ENCODE data around the gene HES1.

Gene HES1

GRCh38 chr3:194136519-194137007 lies 615 bp downstream of the HES1 start:
- Histone ChIP-seq H3K4me3 (ENCODE audit: low read length) (peak overlapping the region; percentile 77), H3K9me3 (ENCODE audit: insufficient read depth, low read length) (no peaks in the 10 kb centered on the region), H3K79me2 (ENCODE audit: low read length) (no peaks in the 10 kb centered on the region), H3K27ac (ENCODE audit: low read length) (no peak overlapping the region; the same call in 1 of the 2 replicates), H4K20me1 (ENCODE audit: insufficient read depth, low read length) (no peaks in the 10 kb centered on the region), H3K4me1 (ENCODE audit: low read length) (peaks cover 36% of the 10 kb centered on the region), H3K27me3 (ENCODE audit: low read depth, low read length) (peaks cover 46% of the 10 kb centered on the region), H3K9ac (ENCODE audit: low read length) (peak overlapping the region; percentile 52), H3K4me2 (ENCODE audit: low read length) (peak overlapping the region; percentile 97), H2AFZ (ENCODE audit: low read depth, low read length) (peak overlapping the region; percentile 59), H3K36me3 (replicated peaks; ENCODE audit: low read depth, low read length) (no peaks in the 10 kb centered on the region)
- TF ChIP-seq EZH2phosphoT487 (IDR thresholded peaks at IDR 0.05; ENCODE audit: low read depth) (no peak), CTCF (IDR thresholded peaks at IDR 0.05; ENCODE audit: low read depth, low read length) (no peak)

GRCh38 chr3:194137008-194137505 lies 1.1 kb downstream of the HES1 start:
- Histone ChIP-seq H3K4me2 (ENCODE audit: low read length) (peak overlapping the region; percentile 97), H4K20me1 (ENCODE audit: insufficient read depth, low read length) (no peaks in the 10 kb centered on the region), H3K9ac (ENCODE audit: low read length) (peak overlapping the region; percentile 52), H2AFZ (ENCODE audit: low read depth, low read length) (peak overlapping the region; percentile 59), H3K4me1 (ENCODE audit: low read length) (peaks cover 41% of the 10 kb centered on the region), H3K4me3 (ENCODE audit: low read length) (peak overlapping the region; percentile 77), H3K36me3 (replicated peaks; ENCODE audit: low read depth, low read length) (no peaks in the 10 kb centered on the region), H3K27ac (ENCODE audit: low read length) (no peak overlapping the region; the same call in 1 of the 2 replicates), H3K79me2 (ENCODE audit: low read length) (no peaks in the 10 kb centered on the region), H3K27me3 (ENCODE audit: low read depth, low read length) (peaks cover 43% of the 10 kb centered on the region), H3K9me3 (ENCODE audit: insufficient read depth, low read length) (no peaks in the 10 kb centered on the region)
- TF ChIP-seq EZH2phosphoT487 (IDR thresholded peaks at IDR 0.05; ENCODE audit: low read depth) (no peak), CTCF (IDR thresholded peaks at IDR 0.05; ENCODE audit: low read depth, low read length) (no peak)

GRCh38 chr3:194137506-194138474 lies 1.8 kb downstream of the HES1 start:
- H3K4me2 ChIP-seq (ENCODE audit: low read length) = peak overlapping the region; percentile 97
- peak overlapping the region; percentile 52 for H3K9ac ChIP-seq (ENCODE audit: low read length)
- H3K36me3 ChIP-seq (replicated peaks; ENCODE audit: low read depth, low read length) = no peaks in the 10 kb centered on the region
- no peaks in the 10 kb centered on the region for H3K79me2 ChIP-seq (ENCODE audit: low read length)
- H3K27ac ChIP-seq (ENCODE audit: low read length) = no peak overlapping the region; the same call in 1 of the 2 replicates
- H3K9me3 ChIP-seq (ENCODE audit: insufficient read depth, low read length) = no peaks in the 10 kb centered on the region
- H4K20me1 ChIP-seq (ENCODE audit: insufficient read depth, low read length) = no peaks in the 10 kb centered on the region
- TF ChIP-seq EZH2phosphoT487 (IDR thresholded peaks at IDR 0.05; ENCODE audit: low read depth) = no peak
- TF ChIP-seq CTCF (IDR thresholded peaks at IDR 0.05; ENCODE audit: low read depth, low read length) = peak; percentile 53
- peaks cover 39% of the 10 kb centered on the region for H3K27me3 ChIP-seq (ENCODE audit: low read depth, low read length)
- H3K4me3 ChIP-seq (ENCODE audit: low read length) = peak overlapping the region; percentile 77
- peaks cover 41% of the 10 kb centered on the region for H3K4me1 ChIP-seq (ENCODE audit: low read length)
- peak overlapping the region; percentile 59; the same call in 1 of the 2 replicates for H2AFZ ChIP-seq (ENCODE audit: low read depth, low read length)

- H3K9ac ChIP-seq (ENCODE audit: low read length) = no peak overlapping the region
- no peak overlapping the region for H3K4me2 ChIP-seq (ENCODE audit: low read length)
These were observed 2.8 kb downstream of the HES1 start for GRCh38 chr3:194138732-194139070.

More at GRCh38 chr3:194138732-194139070, 2.8 kb downstream of the HES1 start:
- H2AFZ ChIP-seq (ENCODE audit: low read depth, low read length) = no peak overlapping the region
- H3K4me1 ChIP-seq (ENCODE audit: low read length) = peaks cover 37% of the 10 kb centered on the region
- no peaks in the 10 kb centered on the region for H3K79me2 ChIP-seq (ENCODE audit: low read length)
- no peaks in the 10 kb centered on the region for H3K36me3 ChIP-seq (replicated peaks; ENCODE audit: low read depth, low read length)
- H4K20me1 ChIP-seq (ENCODE audit: insufficient read depth, low read length) = no peaks in the 10 kb centered on the region
- H3K27me3 ChIP-seq (ENCODE audit: low read depth, low read length) = peaks cover 30% of the 10 kb centered on the region
- H3K4me3 ChIP-seq (ENCODE audit: low read length) = no peak overlapping the region
- TF ChIP-seq EZH2phosphoT487 (IDR thresholded peaks at IDR 0.05; ENCODE audit: low read depth) = no peak; the same call in 1 of the 2 replicates
- TF ChIP-seq CTCF (IDR thresholded peaks at IDR 0.05; ENCODE audit: low read depth, low read length) = no peak
- H3K9me3 ChIP-seq (ENCODE audit: insufficient read depth, low read length) = no peaks in the 10 kb centered on the region
- no peak overlapping the region for H3K27ac ChIP-seq (ENCODE audit: low read length)

All from OCI-LY3 (cell line).